SH-SY5Y (cell line): ENCODE measurements around the gene SCGB2B2.

Source experiments
- GATA2 ChIP-seq: IDR thresholded peaks from 2 replicates; pipeline ENCODE4 v1.6.1; 2011; ENCODE audit warnings: mild to moderate bottlenecking, low read depth, low read length
- GATA3 ChIP-seq: IDR thresholded peaks from 2 replicates; pipeline ENCODE4 v1.6.1; 2011; ENCODE audit warnings: low read depth, mild to moderate bottlenecking, low read length, moderate library complexity

DNA sequence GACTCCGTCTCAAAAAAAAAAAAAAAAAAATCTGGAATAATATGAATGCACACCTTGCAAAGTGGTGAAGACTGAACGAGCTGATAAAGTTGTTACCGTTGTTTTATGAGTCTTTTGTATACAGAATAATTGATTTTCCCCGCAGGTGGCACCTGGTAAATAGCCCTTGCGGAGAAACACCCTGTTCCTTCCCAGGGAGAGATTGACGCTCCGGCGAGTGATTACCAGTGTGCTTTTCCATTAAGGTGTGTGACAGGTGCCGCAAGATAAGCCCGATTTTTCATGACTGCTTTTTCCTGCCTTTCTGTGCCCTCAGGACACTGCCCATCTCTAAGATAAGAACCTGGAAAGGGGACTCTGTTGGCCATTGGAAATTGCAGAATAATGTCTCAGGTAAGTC, 1.5 kb upstream of the SCGB2B2 start:
- TF ChIP-seq GATA2 (no peak), GATA3 (no peak)
